HEK293 (cell line): ENCODE measurements around the gene CTXND2.

Source experiments
- BCL11B ChIP-seq: fragments of 450-650 bp; formaldehyde crosslinking; IDR thresholded peaks from 2 replicates; pipeline ENCODE4 v1.5.1; 2016; ENCODE audit warnings: low read depth, missing biosample characterization, missing genetic modification characterization
- FEZF1 ChIP-seq: fragments of 450-650 bp; formaldehyde crosslinking; IDR thresholded peaks from 2 replicates; pipeline ENCODE4 v1.5.1; 2016; ENCODE audit warnings: missing biosample characterization, missing genetic modification characterization
- GLI4 ChIP-seq: fragments of 450-650 bp; formaldehyde crosslinking; IDR thresholded peaks from 2 replicates; pipeline ENCODE4 v1.5.1; 2016; ENCODE audit warnings: missing biosample characterization, missing genetic modification characterization
- GLIS1 ChIP-seq: fragments of 450-650 bp; formaldehyde crosslinking; IDR thresholded peaks from 2 replicates; pipeline ENCODE4 v1.5.1; 2016; ENCODE audit warnings: missing biosample characterization, missing genetic modification characterization
- HOXA7 ChIP-seq: sonication (generic); formaldehyde crosslinking; IDR thresholded peaks from 2 replicates; pipeline ENCODE4 v1.8.1; 2022; ENCODE audit warnings: missing genetic modification reagents, borderline replicate concordance
- HOXC10 ChIP-seq: sonication (generic); formaldehyde crosslinking; IDR thresholded peaks from 2 replicates; pipeline ENCODE4 v1.8.1; 2023; ENCODE audit warnings: mild to moderate bottlenecking, missing genetic modification reagents
- HOXD13 ChIP-seq: sonication (generic); formaldehyde crosslinking; IDR thresholded peaks from 2 replicates; pipeline ENCODE4 v1.8.0; 2022; ENCODE audit warnings: missing genetic modification reagents, borderline replicate concordance
- REST ChIP-seq: fragments of 450-650 bp; formaldehyde crosslinking; IDR thresholded peaks from 2 replicates; pipeline ENCODE4 v1.5.1; 2016; ENCODE audit warnings: missing biosample characterization, missing genetic modification characterization
- SP3 ChIP-seq: fragments of 450-650 bp; formaldehyde crosslinking; IDR thresholded peaks from 2 replicates; pipeline ENCODE4 v1.5.1; 2016; ENCODE audit warnings: missing biosample characterization, missing genetic modification characterization
- TSHZ1 ChIP-seq: fragments of 450-650 bp; formaldehyde crosslinking; IDR thresholded peaks from 2 replicates; pipeline ENCODE4 v1.5.1; 2016; ENCODE audit warnings: missing biosample characterization, missing genetic modification characterization, borderline replicate concordance
- ZBTB20 ChIP-seq: fragments of 450-650 bp; formaldehyde crosslinking; IDR thresholded peaks from 2 replicates; pipeline ENCODE4 v1.5.1; 2016; ENCODE audit warnings: missing biosample characterization, missing genetic modification characterization
- ZBTB21 ChIP-seq: fragments of 450-650 bp; formaldehyde crosslinking; IDR thresholded peaks from 2 replicates; pipeline ENCODE4 v1.5.1; 2017; ENCODE audit warnings: missing biosample characterization, missing genetic modification characterization
- ZNF132 ChIP-seq: fragments of 450-650 bp; formaldehyde crosslinking; IDR thresholded peaks from 2 replicates; pipeline ENCODE4 v1.5.1; 2017; ENCODE audit warnings: missing biosample characterization, missing genetic modification characterization, borderline replicate concordance
- ZNF138 ChIP-seq: fragments of 450-650 bp; formaldehyde crosslinking; IDR thresholded peaks from 2 replicates; pipeline ENCODE4 v1.5.1; 2016; ENCODE audit warnings: missing biosample characterization, missing genetic modification characterization, borderline replicate concordance
- ZNF140 ChIP-seq: fragments of 450-650 bp; formaldehyde crosslinking; IDR thresholded peaks from 2 replicates; pipeline ENCODE4 v1.5.1; 2016; ENCODE audit warnings: missing biosample characterization, missing genetic modification characterization
- ZNF175 ChIP-seq: fragments of 450-650 bp; formaldehyde crosslinking; IDR thresholded peaks from 2 replicates; pipeline ENCODE4 v1.5.1; 2016; ENCODE audit warnings: missing biosample characterization, missing genetic modification characterization
- ZNF221 ChIP-seq: fragments of 450-650 bp; formaldehyde crosslinking; IDR thresholded peaks from 2 replicates; pipeline ENCODE4 v1.5.1; 2017; ENCODE audit warnings: missing biosample characterization, missing genetic modification characterization, borderline replicate concordance
- ZNF350 ChIP-seq: fragments of 450-650 bp; formaldehyde crosslinking; IDR thresholded peaks from 2 replicates; pipeline ENCODE4 v1.5.0; 2017; ENCODE audit warnings: missing biosample characterization, mild to moderate bottlenecking, missing genetic modification characterization
- ZNF398 ChIP-seq: fragments of 450-650 bp; formaldehyde crosslinking; IDR thresholded peaks from 2 replicates; pipeline ENCODE4 v1.5.1; 2017; ENCODE audit warnings: missing biosample characterization, missing genetic modification characterization
- ZNF473 ChIP-seq: fragments of 450-650 bp; formaldehyde crosslinking; IDR thresholded peaks from 2 replicates; pipeline ENCODE4 v1.5.1; 2017; ENCODE audit warnings: missing biosample characterization, missing genetic modification characterization
- ZNF514 ChIP-seq: fragments of 450-650 bp; formaldehyde crosslinking; IDR thresholded peaks from 2 replicates; pipeline ENCODE4 v1.5.1; 2016; ENCODE audit warnings: missing biosample characterization, missing genetic modification characterization
- ZNF544 ChIP-seq: fragments of 450-650 bp; formaldehyde crosslinking; IDR thresholded peaks from 2 replicates; pipeline ENCODE4 v1.5.0; 2017; ENCODE audit warnings: missing biosample characterization, missing genetic modification characterization
- ZNF561 ChIP-seq: fragments of 450-650 bp; IDR thresholded peaks from 2 replicates; pipeline ENCODE4 v1.5.1; 2018; ENCODE audit warnings: missing biosample characterization, missing genetic modification characterization, borderline replicate concordance
- ZNF571 ChIP-seq: fragments of 450-650 bp; formaldehyde crosslinking; IDR thresholded peaks from 2 replicates; pipeline ENCODE4 v1.5.0; 2017; ENCODE audit warnings: missing biosample characterization, missing genetic modification characterization
- ZNF610 ChIP-seq: fragments of 450-650 bp; formaldehyde crosslinking; IDR thresholded peaks from 2 replicates; pipeline ENCODE4 v1.5.1; 2016; ENCODE audit warnings: missing biosample characterization, missing genetic modification characterization, borderline replicate concordance
- ZNF660 ChIP-seq: fragments of 450-650 bp; IDR thresholded peaks from 2 replicates; pipeline ENCODE4 v1.5.1; 2018; ENCODE audit warnings: missing biosample characterization, mild to moderate bottlenecking, missing genetic modification characterization
- ZSCAN16 ChIP-seq: fragments of 450-650 bp; formaldehyde crosslinking; IDR thresholded peaks from 2 replicates; pipeline ENCODE4 v1.5.1; 2016; ENCODE audit warnings: missing biosample characterization, missing genetic modification characterization
- ZSCAN30 ChIP-seq: fragments of 450-650 bp; IDR thresholded peaks from 2 replicates; pipeline ENCODE4 v1.5.1; 2018; ENCODE audit warnings: missing biosample characterization, mild to moderate bottlenecking, missing genetic modification characterization, moderate library complexity
- TF ChIP-seq, protein P1 (sequence below): fragments of 450-650 bp; formaldehyde crosslinking; IDR thresholded peaks from 2 replicates; pipeline ENCODE4 v1.5.1; 2016; ENCODE audit warnings: missing biosample characterization, missing genetic modification characterization
- TF ChIP-seq, protein P2 (sequence below): fragments of 450-650 bp; formaldehyde crosslinking; IDR thresholded peaks from 2 replicates; pipeline ENCODE4 v1.5.1; 2016; ENCODE audit warnings: missing biosample characterization, missing genetic modification characterization

CTXND2 gene

GRCh38 chr1:150926097-150926741, 39.3 kb downstream of the CTXND2 start, which contains the start of gene SETDB1 (continued):
- TF ChIP-seq ZBTB21 (tag by site-specific recombination), result peak; percentile 69; the same call in 1 of the 2 replicates
- peak; percentile 27; the same call in 1 of the 2 replicates for TF ChIP-seq ZNF660 (tag by site-specific recombination)
- peak; percentile 78 for TF ChIP-seq ZNF398 (tag by site-specific recombination)
- TF ChIP-seq ZNF473 (tag by site-specific recombination), result no peak
- no peak for TF ChIP-seq ZNF221 (tag by site-specific recombination)
- no peak for TF ChIP-seq GLI4 (tag by site-specific recombination)
- TF ChIP-seq BCL11B (tag by site-specific recombination), result peak; percentile 88
- no peak for TF ChIP-seq HOXC10 (CRISPR knock-in tag)
- TF ChIP-seq REST, result no peak
- TF ChIP-seq HOXD13, result no peak
- TF ChIP-seq ZSCAN30 (tag by site-specific recombination), result no peak; the same call in 1 of the 2 replicates
- TF ChIP-seq, protein P1, sequence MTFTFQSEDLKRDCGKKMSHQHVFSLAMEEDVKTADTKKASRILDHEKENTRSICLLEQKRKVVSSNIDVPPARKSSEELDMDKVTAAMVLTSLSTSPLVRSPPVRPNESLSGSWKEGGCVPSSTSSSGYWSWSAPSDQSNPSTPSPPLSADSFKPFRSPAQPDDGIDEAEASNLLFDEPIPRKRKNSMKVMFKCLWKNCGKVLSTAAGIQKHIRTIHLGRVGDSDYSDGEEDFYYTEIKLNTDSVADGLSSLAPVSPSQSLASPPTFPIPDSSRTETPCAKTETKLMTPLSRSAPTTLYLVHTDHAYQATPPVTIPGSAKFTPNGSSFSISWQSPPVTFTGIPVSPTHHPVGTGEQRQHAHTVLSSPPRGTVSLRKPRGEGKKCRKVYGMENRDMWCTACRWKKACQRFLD (tag by site-specific recombination), result no peak
- no peak for TF ChIP-seq ZNF350 (tag by site-specific recombination)
- TF ChIP-seq ZNF610 (tag by site-specific recombination), result peak; percentile 88; the same call in 1 of the 2 replicates
- no peak; the same call in 1 of the 2 replicates for TF ChIP-seq GLIS1 (tag by site-specific recombination)
- no peak for TF ChIP-seq ZNF571
- no peak for TF ChIP-seq ZSCAN16 (tag by site-specific recombination)
- TF ChIP-seq SP3 (tag by site-specific recombination), result peak; percentile 88
- TF ChIP-seq ZNF561 (tag by site-specific recombination), result peak; percentile 20; the same call in 1 of the 2 replicates
- TF ChIP-seq, protein P2, sequence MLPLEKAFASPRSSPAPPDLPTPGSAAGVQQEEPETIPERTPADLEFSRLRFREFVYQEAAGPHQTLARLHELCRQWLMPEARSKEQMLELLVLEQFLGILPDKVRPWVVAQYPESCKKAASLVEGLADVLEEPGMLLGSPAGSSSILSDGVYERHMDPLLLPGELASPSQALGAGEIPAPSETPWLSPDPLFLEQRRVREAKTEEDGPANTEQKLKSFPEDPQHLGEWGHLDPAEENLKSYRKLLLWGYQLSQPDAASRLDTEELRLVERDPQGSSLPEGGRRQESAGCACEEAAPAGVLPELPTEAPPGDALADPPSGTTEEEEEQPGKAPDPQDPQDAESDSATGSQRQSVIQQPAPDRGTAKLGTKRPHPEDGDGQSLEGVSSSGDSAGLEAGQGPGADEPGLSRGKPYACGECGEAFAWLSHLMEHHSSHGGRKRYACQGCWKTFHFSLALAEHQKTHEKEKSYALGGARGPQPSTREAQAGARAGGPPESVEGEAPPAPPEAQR (tag by site-specific recombination), result no peak
- TF ChIP-seq TSHZ1 (tag by site-specific recombination), result peak; percentile 33; the same call in 1 of the 2 replicates
- TF ChIP-seq HOXA7, result no peak
- no peak for TF ChIP-seq ZNF514 (tag by site-specific recombination)
- TF ChIP-seq FEZF1 (tag by site-specific recombination), result no peak
- TF ChIP-seq ZNF138, result no peak
- no peak for TF ChIP-seq ZBTB20
- TF ChIP-seq ZNF140, result no peak
- no peak for TF ChIP-seq ZNF132 (tag by site-specific recombination)
- no peak for TF ChIP-seq ZNF175 (tag by site-specific recombination)
- TF ChIP-seq ZNF544 (tag by site-specific recombination), result no peak
